Measurements from ENCODE around the gene PCLAF.
"Not testable (repeated sequence)": the region's sequence is repeated elsewhere in the genome, so short reads cannot be mapped to it uniquely, and the experiment has no call there.

GRCh38 chr15:64326975-64327374, 54.3 kb downstream of the PCLAF start:
- TF ChIP-seq BHLHE40 (IDR thresholded peaks at IDR 0.05; ENCODE audit: low read depth, low read length); CTCF (conservative IDR thresholded peaks at IDR 0.05; ENCODE audit: low read depth, low read length); POLR2A (IDR thresholded peaks at IDR 0.05; ENCODE audit: low read depth, low read length); MXI1 (IDR thresholded peaks at IDR 0.05; ENCODE audit: borderline replicate concordance, low read depth, low read length); CEBPB (IDR thresholded peaks at IDR 0.05; ENCODE audit: low read depth, low read length); SMC3 (IDR thresholded peaks at IDR 0.05; ENCODE audit: low read depth, low read length); MAZ (IDR thresholded peaks at IDR 0.05; ENCODE audit: borderline replicate concordance, low read depth, low read length); RCOR1 (IDR thresholded peaks at IDR 0.05; ENCODE audit: insufficient replicate concordance, low read length): not testable (repeated sequence)
